NCI-H146 treated with DMSO at 0.1 percent for 48 hours (cell line): ENCODE results near the gene DAP3.
"Not testable (repeated sequence)": the region's sequence is repeated elsewhere in the genome, so short reads cannot be mapped to it uniquely, and the experiment has no call there.

Experiments
- DNase-seq: peaks from one replicate; lab custom pipeline; 2025; ENCODE audit not compliant: unreplicated experiment; lab: John Stamatoyannopoulos, UW

DAP3 gene

DNA sequence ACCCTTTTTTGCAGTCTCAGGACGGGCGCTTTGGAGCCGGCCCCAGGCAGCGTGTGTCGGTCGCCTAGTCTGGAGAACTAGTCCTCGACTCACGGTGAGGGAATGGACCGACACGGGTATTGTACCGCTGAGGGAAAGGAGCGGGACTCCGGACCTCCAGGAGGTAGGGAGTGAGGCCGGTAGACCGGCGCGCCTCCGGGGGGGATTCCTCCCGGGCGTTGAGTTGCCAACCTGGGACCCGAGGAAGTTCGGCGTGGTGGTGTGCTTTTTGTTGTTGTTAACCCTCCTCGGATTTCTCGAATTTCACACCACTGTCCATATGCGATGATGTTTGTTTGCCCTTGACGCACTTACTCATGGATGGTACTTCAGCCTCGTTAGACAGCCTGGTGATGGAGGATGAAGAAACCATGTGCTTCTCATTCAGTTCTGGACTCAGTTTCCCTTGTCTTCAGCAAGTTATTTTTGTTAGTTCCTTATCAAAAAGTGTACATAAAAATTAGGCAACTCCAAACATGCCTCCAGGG, at the start of gene DAP3:
TSS of gene DAP3 (plus strand) at position 11 of the 527 bp plus-strand sequence. CDS start 20,689 bp downstream, outside the sequence.
- not testable (repeated sequence) for DNase-seq

DNA sequence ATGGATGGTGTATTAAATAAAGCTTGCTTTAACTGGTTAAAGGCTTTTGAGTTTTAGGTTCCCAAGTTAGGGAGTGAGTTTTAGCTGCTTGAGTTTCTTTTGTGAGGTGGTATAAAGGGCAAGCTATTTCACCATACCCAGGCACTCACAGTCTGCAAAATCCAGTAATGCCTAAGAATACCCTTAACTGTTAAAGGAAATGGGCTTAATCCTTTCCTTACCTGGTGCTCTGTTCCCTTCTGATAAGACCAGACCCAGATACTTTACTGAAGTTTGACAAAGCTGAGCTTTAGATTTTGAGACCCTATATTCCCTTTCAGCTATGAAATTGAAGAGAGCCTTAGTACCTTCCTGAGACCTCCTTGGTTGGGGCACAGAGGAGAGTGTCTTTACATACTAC, 48.5 kb upstream of the DAP3 start:
- DNase-seq, result no peak

DNA sequence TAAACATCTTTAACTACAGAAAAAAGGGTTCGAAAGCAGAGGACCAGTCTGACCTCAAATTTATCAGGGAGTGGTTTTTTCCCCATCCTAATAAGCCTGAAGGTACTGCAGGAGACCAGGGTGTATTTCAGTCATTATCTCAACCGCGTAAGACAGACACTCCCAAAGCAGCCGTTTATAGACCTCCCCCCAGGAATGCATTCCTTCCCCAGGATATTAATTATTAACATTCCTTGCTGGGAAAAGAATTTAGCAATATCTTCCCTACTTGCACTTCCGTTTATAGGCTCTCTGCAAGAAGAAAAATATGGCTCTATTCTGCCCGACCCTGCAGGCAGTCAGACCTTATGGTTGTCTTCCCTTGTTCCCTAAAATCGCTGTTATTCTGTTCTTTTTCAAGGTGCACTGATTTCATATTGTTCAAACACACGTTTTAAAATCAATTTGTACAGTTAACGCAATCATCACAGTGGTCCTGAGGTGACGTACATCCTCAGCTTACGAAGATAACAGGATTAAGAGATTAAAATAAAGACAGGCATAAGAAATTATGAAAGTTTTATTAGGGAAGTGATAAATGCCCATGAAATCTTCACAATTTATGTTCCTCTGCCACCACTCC, 46.2 kb upstream of the DAP3 start:
- DNase-seq, result not testable (repeated sequence)

DNA sequence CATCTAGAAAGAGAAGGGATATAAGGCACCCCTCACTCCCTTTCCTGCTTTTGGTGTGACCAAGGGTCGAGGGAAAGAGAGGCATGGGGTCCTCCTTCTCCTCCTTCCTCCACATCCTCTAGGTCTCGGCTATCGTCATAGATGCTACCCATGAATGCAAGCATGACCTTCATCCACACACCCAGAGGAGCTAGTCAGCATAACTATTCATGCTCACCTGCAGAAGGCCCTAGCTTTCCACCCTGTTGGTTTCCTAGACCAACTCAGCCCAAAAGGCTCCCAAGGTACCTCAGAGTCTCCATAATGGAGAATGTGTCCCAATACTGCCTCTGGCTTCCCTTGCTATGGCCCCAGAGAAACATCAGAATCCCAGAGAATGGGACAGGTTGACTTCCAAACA, 45.7 kb upstream of the DAP3 start:
- no peak for DNase-seq

DNA sequence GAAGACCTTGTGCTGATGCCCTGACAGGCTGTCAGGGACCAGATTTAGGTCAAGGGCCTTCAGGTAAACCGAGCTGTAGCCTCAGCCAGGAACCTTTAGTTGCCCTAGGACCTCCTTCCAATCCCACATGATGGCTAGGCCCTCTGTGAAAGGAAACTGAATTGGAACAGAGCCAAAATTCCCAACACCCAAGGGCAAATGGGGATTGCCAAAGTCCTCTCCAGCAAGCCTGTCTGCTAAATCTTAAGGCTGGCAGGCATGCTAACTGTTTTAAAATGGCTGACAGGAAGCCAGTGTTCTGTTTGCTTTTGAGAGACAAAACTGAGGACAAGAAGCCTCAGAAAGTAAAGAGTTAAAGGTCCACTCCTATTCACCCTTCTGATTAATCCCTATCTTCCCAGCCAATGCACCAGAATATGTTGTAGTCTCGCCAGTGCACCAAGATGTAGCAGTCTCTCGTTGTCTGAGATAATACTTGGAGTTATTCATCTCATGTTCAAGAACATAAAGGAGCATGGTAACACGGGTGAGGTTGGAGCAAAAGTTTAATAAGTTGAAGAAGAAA, 43.8 kb upstream of the DAP3 start:
- DNase-seq, result no peak

DNA sequence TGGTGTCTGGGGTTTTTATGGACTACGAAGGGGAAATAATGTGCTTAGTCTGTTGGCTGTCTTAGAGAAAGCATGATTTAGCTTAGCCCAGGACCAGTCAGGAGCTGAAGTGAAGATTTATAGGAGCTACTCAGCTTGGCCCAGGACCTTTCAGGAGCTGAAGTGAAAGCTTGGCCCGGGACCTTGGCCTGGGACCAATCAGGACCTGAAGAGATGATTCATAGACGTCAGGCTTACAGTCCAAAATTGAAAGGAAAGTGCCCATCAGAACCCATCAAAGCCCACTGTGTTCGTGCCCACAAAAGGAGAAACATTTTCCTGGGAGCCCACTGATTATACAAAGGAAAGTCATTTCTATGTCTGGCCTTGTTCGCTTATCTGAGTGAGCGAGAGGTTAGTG, 43.2 kb upstream of the DAP3 start:
- DNase-seq, result no peak

DNA sequence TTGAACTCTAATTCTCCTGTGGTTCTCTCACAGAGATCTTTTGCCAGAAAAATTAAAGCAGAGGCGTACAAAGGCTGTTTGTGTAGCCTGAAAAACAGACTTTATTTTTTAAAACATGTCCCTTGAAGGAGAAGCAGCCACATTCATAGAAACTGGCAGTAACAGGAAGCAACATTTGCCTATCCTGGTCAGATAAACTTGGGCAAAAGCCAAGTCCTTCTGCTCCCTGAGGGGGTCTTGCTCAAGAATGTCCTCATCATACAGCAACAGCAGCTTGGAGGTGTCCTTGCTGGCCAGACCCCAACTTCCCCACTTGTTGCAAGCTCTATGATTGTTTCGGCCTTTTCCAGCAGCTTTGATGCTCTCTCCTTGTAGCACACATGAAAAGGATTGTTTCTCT, 42.6 kb upstream of the DAP3 start:
- DNase-seq, result no peak

DNA sequence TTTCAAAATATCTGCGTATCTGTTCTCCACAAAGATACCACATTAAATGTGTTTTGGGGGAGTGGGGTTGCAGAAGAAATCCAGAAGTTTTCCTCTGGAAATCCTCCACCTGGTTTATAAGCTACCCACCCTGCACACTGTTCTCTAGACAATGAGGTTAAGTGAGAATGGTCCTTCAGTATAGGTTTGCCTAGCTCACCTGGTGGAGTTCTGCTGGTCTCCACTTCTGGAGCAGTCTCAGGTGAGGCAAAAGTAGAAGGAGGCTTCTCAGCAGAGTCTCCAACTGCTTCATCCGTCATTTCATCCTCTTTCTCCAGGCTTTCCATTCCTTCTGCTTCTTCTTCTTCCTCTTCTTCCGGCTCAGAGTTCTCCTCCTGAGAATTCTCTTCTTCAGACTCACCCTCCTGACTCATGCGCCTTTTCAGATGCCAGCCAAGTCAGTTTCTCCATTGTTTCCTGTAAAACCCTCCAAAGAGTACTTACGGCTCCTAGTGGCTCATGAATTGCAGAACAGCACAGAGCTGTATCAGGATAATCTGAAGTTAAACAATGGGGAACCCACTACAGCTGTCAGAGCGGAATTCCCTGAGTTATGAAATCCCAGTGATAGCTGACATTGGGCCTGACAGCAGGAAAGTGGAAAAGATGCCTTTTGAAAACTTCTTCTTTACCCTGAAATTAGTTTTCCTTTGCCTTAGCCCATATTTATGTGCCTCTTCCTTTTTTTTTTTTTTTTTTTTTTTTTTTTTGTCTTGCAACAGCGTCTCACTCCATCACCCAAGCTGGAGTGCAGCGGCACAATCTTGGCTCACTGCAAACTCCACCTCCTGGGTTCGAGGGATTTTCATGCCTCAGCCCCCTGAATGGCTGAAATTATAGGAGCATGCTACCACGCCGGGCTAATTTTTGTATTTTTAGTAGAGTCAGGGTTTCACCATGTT, 40.4 kb upstream of the DAP3 start:
- DNase-seq, result peak; percentile 66

DNA sequence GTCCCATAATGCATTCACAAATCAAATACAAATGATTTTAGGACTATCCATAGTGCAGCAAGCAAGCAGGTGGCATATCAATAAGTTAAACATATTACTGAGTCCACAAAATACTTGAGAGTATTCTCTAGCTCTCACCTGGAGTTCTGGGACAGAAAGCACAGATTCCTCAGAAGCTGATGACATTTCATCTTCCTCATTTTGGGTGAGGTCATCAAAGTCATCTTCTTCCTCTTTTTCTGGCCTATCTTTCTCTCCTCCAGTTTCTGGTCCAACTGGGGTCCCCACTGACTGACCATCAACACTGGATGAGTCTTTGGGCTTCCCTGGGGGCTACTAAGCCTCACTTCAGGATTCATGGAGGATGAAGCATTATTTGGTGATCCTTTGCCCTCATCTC, 39.2 kb upstream of the DAP3 start:
- DNase-seq, result no peak

DNA sequence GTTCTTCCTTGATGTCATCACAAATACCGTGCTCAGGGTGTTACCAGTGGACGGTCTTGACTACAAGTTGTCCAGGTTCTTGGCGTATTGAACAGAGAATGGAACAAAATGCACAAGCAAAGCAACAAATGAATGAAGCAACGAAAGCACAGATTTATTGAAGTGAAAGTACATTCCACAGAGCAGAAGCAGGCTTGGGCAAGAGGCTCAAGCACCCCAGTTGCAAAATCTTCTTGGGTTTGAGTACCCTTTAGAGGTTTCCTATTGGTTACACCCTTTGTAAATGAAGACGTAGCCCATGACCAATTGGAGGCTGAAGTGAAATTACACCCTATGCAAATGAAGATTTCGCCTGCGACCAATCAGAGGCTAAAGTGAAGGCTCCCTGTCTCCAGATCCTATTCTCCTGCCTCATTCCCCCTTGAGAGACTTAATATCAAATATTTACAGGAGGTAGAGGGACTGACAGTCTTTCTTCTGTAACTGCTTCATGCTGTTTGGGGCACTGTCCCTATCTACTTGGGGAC, 38.6 kb upstream of the DAP3 start:
- DNase-seq, result no peak

DNA sequence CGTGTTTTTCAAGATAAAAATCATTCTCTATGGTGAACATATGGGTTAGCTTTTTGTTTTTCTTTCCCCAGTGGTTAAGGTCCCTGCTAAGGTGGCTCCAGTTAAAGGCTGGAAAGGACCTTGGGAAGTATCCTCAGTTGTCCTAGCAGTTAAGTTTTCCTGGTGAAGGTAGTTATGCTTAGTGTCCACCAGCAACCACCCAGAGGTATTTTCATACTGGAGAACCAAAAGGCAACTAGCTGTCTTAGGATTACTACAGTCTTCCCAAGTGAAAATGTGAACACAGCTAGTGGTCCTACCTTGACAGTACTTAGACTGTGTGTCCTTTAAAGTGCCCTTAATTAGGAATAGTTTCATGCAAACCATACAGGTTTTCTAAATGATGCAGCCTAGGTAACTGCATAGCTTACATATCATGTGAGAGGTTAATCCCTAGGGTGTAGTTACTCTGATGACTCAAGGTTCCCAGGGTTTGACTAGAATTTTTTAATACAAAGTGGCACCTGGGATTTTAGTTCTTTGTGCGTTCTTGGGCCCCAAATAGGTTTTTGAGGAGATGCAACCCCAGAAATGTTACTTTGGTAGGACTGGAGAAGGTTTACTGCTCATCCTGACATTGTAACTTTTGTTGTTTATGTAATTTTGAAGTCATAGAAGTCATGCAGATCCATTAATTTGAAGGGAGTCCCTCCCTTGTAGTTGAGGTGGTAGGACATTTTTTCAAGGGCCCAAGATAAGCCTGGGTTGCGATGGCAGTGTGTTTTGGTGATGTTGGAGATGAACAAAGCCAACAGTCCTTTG, 36.8 kb upstream of the DAP3 start:
- DNase-seq, result no peak

DNA sequence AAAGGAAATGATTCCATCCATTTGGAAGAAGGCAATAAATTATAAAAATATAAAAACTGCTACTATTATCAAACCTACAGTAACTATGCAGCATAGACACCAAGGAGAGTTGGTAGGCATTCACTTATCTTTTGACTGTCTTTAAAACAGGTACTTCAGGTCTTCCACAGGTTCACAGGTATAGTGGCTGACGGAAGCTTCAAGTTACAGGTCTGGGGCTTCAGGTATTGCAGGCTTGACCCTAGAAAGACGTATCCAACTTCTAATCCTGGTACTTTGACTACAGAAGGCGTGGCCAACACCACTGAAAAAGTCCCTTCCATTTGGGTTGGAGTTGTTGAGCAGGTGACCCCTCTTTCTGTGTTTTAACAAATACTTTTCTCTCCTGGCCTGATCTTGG, 35.9 kb upstream of the DAP3 start:
- no peak for DNase-seq

DNA sequence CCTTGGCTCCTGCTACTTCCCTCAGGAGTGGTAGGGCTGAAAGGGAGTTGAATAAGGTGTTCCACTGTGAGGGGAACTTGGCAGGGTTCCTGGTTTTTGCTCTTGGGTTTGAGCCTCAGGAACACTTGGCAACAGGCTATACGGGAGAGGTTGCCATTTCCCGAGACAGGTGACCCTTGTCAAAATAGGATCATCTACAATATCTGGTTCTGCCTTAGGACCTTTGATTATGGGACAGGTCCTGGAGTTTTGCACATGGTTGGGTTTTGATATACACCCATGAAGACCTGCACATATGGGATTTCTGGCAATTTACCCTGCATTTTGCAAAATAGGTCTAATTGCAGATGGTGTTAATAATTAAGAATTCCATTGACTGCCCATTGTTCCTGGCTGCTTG, 31.4 kb upstream of the DAP3 start:
- no peak for DNase-seq

DNA sequence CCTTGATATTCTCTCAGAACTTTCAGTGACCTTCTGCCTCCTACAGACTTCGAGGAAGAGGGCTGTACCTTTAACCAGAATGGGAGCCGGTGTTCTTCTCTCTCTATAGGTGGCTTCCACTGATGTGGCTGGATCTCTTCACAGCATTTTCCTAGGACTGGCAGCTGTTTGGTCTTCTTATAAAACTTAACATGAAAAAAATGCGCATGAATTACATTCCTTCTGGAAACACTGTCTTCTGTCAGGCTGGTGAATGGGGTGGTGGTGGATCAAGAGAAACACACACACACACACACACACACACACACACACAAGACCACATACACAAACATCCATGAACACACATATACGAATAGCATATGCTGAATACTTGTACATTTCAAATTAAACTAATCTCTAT, 27.7 kb upstream of the DAP3 start:
- not testable (repeated sequence) for DNase-seq

DNA sequence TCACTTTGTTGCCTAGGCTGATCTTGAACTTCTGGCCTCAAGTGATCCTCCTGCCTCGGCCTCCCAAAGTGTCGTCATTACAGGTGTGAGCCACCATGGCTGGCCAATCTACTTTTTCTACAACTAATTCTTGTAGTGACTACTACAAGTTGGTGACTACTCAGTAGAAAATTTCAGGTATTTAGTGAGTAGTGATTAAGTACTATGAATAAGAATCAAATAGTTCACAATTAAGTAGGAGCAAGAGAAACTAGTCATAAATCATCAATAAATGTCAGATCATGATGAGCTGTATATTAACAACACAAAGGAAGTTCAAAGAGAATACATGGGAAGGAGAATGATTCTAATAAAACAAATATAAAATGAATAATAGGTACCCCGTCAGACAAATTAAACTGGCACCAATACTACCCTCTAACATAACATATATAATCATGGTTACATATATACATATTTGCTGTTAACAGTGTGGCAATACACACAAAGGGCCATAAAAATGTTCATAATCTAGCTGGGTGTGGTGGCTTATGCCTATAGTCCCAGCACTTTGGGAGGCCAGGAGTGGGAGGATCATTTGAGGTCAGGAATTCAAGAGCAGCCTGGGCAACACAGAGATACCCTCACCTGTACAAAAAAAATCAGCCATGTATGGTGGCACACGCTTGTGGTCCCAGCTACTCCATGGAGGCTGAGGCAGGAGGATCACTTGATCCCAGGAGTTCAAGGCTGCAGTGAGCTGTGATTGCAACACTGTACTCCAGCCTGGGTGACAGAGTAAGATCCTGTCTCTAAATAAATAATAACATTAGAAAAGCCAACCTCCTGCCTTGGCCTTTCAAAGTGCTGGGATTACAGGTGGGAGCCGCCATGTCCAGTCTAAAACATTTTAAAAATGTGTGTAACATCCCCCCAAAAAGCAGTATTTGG, 19.4 kb upstream of the DAP3 start:
- no peak for DNase-seq

DNA sequence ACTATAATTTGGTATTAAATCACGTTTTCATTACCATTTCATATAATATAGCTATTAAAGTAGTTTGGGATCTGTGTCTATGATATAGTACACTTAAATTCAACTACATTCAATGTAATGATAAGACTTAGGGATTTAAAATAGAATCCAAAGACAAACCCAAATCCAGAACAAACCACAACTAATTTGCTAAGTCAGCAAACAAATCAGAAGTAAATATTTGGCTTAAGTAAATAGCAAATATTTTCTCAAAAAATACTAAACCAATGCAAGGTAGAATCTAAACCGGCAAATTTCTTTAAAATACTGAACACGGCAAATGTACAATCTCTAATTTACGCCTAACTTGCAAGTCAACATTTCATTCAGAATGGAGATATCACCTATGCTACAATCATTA, 17.1 kb upstream of the DAP3 start:
- no peak for DNase-seq

DNA sequence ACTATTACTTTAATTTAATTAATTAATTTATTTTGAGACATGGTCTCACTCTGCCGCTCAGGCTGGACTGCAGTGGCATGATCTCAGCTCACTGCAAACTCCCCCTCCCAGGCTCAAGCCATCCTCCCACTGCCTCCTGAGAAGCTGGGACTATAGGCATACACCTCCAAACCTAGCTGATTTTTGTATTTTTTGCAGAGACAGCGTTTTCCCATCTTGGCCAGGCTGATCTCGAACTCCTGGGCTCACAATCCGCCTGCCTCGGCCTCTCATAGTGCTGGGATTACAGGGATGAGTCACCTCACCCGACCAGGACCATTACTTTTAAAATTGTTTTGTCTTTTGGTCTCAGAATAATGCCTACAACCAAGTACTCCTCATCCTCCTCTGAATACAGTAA, 15.9 kb upstream of the DAP3 start:
- no peak for DNase-seq

DNA sequence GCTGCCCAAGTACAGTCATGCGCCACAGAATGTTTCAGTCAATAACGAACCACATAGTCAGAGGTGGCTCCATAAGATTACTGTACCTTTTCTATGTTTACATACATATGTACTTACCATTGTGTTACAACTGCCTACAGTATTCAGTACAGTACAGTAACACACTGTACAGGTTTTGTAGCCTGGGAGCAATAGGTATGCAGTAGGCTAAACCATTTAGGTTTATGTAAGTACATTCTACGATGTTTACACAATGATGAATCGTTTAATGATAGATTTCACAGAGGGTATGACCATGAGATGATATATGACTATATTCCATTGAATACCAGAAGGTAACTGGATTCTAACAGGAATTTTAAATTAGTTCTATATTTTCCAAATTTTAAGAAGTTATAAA, 10.9 kb upstream of the DAP3 start:
- no peak for DNase-seq

DNA sequence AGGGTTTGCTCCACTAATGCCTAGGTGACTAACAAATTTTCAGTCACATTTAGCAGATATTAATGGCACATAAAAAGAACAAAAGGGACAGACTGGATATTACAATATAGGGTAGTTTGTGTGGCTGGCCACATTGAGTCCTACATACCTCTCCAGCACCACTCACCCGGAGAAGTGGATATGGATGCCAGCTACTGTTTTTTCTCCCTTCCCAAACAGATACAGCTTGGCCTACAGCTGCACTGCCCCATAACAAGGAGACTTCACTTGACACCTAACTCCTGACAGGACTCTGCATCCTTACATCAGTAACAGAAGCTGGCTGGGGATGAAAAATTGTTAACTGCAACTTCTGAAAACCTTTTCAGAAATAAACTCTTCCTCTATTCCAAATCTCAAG, 9.9 kb upstream of the DAP3 start:
- DNase-seq, result not testable (repeated sequence)

DNA sequence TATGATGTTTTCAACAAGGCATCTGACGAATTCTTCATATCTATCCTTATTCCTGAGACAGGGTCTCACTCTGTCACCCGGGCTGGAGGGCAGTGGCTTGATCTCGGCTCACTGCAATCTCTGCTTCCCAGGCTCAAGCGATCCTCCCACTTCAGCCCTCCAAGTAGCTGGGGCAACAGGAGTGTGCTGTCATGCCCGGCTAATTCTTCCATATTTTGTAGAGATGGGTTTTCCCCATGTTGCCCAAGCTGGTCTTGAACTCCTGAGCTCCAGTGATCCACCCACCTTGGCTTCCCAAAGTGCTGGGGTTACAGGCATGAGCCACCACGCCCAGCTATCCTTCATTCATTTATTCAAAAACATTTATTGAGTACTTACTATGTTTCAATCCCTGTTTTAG, 8.4 kb upstream of the DAP3 start:
- DNase-seq, result no peak
